ENCODE results near the gene CDKN1B.

DNA sequence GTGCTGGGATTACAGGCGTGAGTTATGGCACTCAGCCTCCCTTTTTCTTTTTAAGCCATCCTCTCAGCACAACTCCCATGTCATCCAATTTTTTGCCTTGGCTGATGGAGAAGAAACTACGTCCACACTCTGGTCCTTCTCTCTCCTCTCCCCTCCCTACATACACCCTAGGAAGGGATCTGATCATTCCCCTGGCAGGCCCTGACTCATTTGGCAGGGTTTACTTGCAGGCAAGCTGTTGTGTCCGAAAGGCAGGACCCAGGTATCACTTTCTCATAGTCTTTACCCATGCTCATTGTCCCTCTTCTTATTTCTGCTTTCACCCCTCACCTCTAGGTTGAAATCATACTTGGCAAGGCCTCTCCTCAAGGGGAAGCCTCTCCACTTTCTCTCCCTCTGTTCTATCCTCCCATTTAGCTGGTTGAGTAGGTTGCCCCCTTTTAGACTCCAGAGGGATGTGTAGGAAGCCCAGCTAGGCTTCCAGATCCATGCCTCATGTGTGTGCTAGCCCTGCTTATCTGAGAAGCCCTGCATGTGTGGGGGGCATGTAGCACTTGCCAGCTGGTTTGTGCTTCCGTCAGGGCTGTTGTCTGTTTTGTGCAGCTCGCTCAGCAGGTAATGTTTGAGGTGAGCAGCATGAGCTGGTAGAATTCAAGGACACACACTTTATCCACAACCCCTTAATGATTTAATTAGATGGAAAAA is 36.0 kb upstream of the CDKN1B start:
- TF ChIP-seq, protein P1, sequence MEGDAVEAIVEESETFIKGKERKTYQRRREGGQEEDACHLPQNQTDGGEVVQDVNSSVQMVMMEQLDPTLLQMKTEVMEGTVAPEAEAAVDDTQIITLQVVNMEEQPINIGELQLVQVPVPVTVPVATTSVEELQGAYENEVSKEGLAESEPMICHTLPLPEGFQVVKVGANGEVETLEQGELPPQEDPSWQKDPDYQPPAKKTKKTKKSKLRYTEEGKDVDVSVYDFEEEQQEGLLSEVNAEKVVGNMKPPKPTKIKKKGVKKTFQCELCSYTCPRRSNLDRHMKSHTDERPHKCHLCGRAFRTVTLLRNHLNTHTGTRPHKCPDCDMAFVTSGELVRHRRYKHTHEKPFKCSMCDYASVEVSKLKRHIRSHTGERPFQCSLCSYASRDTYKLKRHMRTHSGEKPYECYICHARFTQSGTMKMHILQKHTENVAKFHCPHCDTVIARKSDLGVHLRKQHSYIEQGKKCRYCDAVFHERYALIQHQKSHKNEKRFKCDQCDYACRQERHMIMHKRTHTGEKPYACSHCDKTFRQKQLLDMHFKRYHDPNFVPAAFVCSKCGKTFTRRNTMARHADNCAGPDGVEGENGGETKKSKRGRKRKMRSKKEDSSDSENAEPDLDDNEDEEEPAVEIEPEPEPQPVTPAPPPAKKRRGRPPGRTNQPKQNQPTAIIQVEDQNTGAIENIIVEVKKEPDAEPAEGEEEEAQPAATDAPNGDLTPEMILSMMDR (IDR thresholded peaks at IDR 0.05; ENCODE audit: extremely low read depth in 1 of 2, insufficient read depth in 1 of 2, low read depth in 1 of 2, low read length in 2 of 2) = no peak
- TF ChIP-seq EZH2 (IDR thresholded peaks at IDR 0.05; ENCODE audit: borderline replicate concordance, low read depth, low read length, severe bottlenecking) (no peak), JUN (IDR thresholded peaks at IDR 0.05; ENCODE audit: borderline replicate concordance, insufficient read depth, insufficient read length, low read depth) (no peak)

All from endothelial cell of umbilical vein (primary cell).